ENCODE results near the gene CORIN.
"Not testable (repeated sequence)": the region's sequence is repeated elsewhere in the genome, so short reads cannot be mapped to it uniquely, and the experiment has no call there.

CORIN gene

GRCh38 chr4:47718696-47719095 is 119.2 kb downstream of the CORIN start:
- no peak for DNase-seq

- no peak for DNase-seq
These were observed 120.7 kb downstream of the CORIN start for GRCh38 chr4:47717188-47717587.

GRCh38 chr4:47715716-47716416 is 122.0 kb downstream of the CORIN start:
- DNase-seq = peak; percentile 20

- no peak for DNase-seq
These were observed 123.6 kb downstream of the CORIN start for GRCh38 chr4:47714269-47714668.

GRCh38 chr4:47713129-47713834 is 124.6 kb downstream of the CORIN start:
- no peak for DNase-seq

- DNase-seq = no peak
These were observed 126.2 kb downstream of the CORIN start for GRCh38 chr4:47711646-47712045.

- DNase-seq = no peak
These were observed 126.7 kb downstream of the CORIN start for GRCh38 chr4:47711183-47711582.

- not testable (repeated sequence) for DNase-seq
These were observed 131.5 kb downstream of the CORIN start for GRCh38 chr4:47706352-47706751.

- DNase-seq = peak; percentile 4
These were observed 132.4 kb downstream of the CORIN start for GRCh38 chr4:47705326-47705981.

GRCh38 chr4:47704693-47705325 is 133.1 kb downstream of the CORIN start:
- peak; percentile 19 for DNase-seq

GRCh38 chr4:47703956-47704355 is 133.9 kb downstream of the CORIN start:
- DNase-seq = no peak

GRCh38 chr4:47703008-47703407 is 134.9 kb downstream of the CORIN start:
- DNase-seq = no peak

GRCh38 chr4:47701286-47701685 is 136.6 kb downstream of the CORIN start:
- DNase-seq = no peak

- DNase-seq = no peak
These were observed 139.0 kb downstream of the CORIN start for GRCh38 chr4:47698837-47699236.

GRCh38 chr4:47696823-47697222 is 141.0 kb downstream of the CORIN start:
- no peak for DNase-seq

GRCh38 chr4:47695260-47695659 is 142.6 kb downstream of the CORIN start:
- no peak for DNase-seq

- DNase-seq = no peak
These were observed 143.5 kb downstream of the CORIN start for GRCh38 chr4:47694322-47694721.

- no peak for DNase-seq
These were observed 145.2 kb downstream of the CORIN start for GRCh38 chr4:47692691-47693090.

GRCh38 chr4:47691757-47692383 is 146.0 kb downstream of the CORIN start:
- DNase-seq = not testable (repeated sequence)

GRCh38 chr4:47690611-47691010 is 147.3 kb downstream of the CORIN start:
- no peak for DNase-seq

- peak; percentile 38 for DNase-seq
These were observed 151.5 kb downstream of the CORIN start for GRCh38 chr4:47686294-47686872.

GRCh38 chr4:47675806-47676205 is 162.1 kb downstream of the CORIN start:
- no peak for DNase-seq

- no peak for DNase-seq
These were observed 163.7 kb downstream of the CORIN start for GRCh38 chr4:47674144-47674543.
